ENCODE measurements around the gene MCRIP2.

Gene MCRIP2

DNA sequence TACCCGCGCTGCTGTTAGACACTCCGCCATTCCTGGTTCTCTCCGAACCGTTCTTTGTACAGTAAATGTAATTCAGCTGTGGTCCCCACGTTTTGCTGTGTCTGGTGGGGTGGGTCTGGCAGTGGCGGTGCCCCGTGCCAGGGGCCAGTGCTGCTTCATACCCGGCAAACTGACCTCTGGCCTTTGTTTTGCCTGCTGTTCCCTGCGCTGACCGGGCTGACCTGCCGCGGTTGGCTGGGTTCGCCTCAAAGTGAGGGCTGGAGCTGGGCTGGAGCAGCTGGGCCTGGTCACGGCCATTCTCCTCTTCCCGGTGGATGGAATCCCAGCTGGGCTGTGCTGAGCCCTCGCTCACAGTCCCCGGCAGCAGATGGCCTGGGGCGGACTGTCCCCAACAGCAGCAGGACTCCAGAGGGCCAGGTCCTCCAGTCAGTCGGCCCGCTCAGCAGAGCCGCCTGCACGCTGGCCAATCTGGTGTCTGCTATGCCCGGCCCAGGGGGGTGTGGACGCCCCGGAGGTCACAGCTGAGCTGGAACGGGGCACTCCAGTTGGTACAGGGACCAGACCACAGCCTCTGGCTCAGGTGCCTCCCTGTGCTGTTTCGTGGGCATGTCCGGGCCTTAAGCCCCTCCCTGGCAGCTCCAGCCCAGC is 12.3 kb upstream of the MCRIP2 start:
- FAIRE-seq, result no peak
- no peak for TF ChIP-seq POLR2A (IDR thresholded peaks at IDR 0.05; ENCODE audit: low read depth, low read length)
- no peak for TF ChIP-seq POLR2AphosphoS5 (IDR thresholded peaks at IDR 0.05; ENCODE audit: low read depth, low read length)
- TF ChIP-seq TAF1 (IDR thresholded peaks at IDR 0.05; ENCODE audit: borderline replicate concordance, low read depth, low read length), result no peak
- no peak for DNase-seq (ENCODE audit: insufficient read length)

DNA sequence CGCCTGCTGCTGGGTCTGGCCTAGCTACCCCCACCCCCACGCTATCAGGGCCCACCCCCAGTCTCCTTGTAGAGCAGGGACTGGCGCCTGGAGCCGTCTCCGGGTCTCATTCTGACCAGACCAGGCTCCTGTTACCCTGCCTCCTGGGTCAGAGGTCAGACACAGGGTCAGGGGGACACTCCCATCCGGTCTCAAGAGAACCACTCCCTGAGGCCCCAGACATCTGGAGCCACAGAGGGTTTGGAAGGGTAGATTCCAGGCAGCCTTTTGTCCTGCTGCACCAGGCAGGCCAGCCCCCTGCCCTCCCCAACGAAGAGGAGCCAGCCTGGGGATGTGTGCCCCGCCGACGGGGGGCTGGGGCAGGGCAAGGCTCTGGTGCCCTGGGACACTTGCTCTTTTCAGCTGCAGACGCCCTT is 11.8 kb upstream of the MCRIP2 start:
- FAIRE-seq, result no peak
- no peak for TF ChIP-seq TAF1 (IDR thresholded peaks at IDR 0.05; ENCODE audit: borderline replicate concordance, low read depth, low read length)

DNA sequence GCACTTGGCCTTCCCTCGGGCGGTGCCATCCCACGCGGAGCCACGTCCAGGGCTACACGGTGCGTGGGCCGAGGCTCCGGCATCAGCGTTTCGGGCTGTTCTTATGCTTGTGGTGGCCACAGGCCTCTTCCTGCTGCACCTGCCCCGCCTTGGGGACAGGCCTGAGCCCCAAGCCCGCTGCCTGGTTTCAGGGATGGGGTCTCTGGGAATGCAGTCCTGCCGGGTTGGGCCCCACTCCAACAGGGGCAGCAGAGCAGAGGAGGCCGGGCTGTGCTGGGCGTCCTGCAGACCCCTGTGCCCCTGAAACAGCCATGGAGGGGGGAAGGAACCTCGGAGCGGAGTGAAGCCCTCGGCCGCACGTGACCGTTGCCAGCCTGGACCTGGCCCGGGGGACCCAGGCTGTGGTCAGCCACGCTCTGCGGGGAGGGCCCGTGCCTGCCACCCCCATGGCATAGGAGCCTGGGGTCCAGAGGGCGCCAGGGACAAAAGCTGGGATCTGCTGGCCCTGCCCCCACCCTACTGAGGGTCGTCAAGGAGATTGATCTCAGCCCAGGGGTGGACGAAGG is 11.3 kb upstream of the MCRIP2 start:
- FAIRE-seq, result no peak
- no peak for DNase-seq (ENCODE audit: insufficient read length)
- TF ChIP-seq POLR2AphosphoS5 (IDR thresholded peaks at IDR 0.05; ENCODE audit: low read depth, low read length), result no peak
- TF ChIP-seq POLR2A (IDR thresholded peaks at IDR 0.05; ENCODE audit: low read depth, low read length), result no peak
- TF ChIP-seq TAF1 (IDR thresholded peaks at IDR 0.05; ENCODE audit: borderline replicate concordance, low read depth, low read length), result no peak

More for the DNA sequence above, 11.8 kb upstream of the MCRIP2 start:
- DNase-seq (ENCODE audit: insufficient read length), result no peak

DNA sequence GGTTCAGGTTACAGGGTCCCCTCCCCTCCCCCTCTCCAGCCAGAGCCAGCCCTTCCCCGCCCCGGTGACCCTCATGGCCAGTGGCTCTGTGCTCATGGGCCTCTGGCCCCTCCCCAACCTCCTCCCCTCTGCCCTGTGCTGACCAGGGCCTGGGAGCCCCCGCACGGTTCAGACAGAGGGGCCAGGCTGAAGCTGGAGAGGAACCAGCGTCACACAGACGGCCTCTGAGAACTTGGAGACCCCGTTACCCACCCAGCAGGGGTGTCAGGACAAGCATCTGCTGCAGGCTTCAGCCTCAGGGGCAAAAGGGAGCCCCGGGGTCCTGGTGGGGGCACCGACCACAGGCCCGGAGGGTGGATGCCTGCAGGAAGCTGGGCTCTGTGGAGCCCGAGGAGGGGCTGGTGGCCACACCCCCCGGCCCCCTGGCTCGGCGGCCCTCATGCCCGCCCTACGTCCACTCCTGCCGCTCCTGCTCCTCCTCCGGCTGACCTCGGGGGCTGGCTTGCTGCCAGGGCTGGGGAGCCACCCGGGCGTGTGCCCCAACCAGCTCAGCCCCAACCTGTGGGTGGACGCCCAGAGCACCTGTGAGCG is 10.7 kb upstream of the MCRIP2 start, which contains the start of gene WFIKKN1:
WFIKKN1 (plus strand) TSS at position 171 of the 591 bp plus-strand sequence; CDS start at position 440, 269 bp downstream.
- no peak for DNase-seq (ENCODE audit: insufficient read length)
- FAIRE-seq, result no peak
- TF ChIP-seq POLR2A (IDR thresholded peaks at IDR 0.05; ENCODE audit: low read depth, low read length) (no peak), TAF1 (IDR thresholded peaks at IDR 0.05; ENCODE audit: borderline replicate concordance, low read depth, low read length) (no peak), POLR2AphosphoS5 (IDR thresholded peaks at IDR 0.05; ENCODE audit: low read depth, low read length) (no peak)

DNA sequence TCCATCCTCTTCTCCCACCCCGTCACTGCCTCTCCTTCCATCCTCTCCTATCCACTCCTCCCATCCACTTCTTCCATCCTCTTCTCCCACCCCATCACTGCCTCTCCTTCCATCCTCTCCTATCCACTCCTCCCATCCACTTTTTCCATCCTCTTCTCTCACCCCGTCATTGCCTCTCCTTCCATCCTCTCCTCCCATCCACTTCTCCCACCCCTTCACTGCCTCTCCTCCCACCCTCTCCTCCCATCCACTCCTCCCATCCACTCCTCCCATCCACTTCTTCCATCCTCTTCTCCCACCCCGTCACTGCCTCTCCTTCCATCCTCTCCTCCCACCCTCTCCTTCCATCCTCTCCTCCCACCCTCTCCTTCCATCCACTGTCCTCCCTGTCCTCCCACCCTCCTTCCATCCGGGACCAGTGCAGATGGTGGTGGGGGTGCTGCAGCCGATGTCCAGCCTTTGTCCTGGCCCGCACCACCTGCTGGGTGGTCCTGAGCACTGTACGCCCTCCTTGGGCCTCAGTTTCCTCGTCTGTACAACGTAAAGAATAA is 9.7 kb upstream of the MCRIP2 start:
- TF ChIP-seq TAF1 (IDR thresholded peaks at IDR 0.05; ENCODE audit: borderline replicate concordance, low read depth, low read length) (no peak), POLR2AphosphoS5 (IDR thresholded peaks at IDR 0.05; ENCODE audit: low read depth, low read length) (no peak), POLR2A (IDR thresholded peaks at IDR 0.05; ENCODE audit: low read depth, low read length) (no peak)

DNA sequence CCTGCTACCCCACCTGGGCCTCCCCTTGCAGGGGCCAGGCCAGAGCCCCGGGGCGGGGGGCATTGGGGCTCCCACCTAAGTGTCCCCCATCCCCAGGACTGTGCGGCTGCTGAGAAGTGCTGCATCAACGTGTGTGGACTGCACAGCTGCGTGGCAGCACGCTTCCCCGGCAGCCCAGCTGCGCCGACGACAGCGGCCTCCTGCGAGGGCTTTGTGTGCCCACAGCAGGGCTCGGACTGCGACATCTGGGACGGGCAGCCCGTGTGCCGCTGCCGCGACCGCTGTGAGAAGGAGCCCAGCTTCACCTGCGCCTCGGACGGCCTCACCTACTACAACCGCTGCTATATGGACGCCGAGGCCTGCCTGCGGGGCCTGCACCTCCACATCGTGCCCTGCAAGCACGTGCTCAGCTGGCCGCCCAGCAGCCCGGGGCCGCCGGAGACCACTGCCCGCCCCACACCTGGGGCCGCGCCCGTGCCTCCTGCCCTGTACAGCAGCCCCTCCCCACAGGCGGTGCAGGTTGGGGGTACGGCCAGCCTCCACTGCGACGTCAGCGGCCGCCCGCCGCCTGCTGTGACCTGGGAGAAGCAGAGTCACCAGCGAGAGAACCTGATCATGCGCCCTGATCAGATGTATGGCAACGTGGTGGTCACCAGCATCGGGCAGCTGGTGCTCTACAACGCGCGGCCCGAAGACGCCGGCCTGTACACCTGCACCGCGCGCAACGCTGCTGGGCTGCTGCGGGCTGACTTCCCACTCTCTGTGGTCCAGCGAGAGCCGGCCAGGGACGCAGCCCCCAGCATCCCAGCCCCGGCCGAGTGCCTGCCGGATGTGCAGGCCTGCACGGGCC is 8.9 kb upstream of the MCRIP2 start:
- no peak for TF ChIP-seq POLR2A (IDR thresholded peaks at IDR 0.05; ENCODE audit: low read depth, low read length)
- no peak for TF ChIP-seq POLR2AphosphoS5 (IDR thresholded peaks at IDR 0.05; ENCODE audit: low read depth, low read length)
- TF ChIP-seq TAF1 (IDR thresholded peaks at IDR 0.05; ENCODE audit: borderline replicate concordance, low read depth, low read length), result no peak
- DNase-seq (ENCODE audit: insufficient read length), result no peak
- FAIRE-seq, result no peak

More for the DNA sequence above, 9.7 kb upstream of the MCRIP2 start:
- no peak for FAIRE-seq
- no peak for DNase-seq (ENCODE audit: insufficient read length)

DNA sequence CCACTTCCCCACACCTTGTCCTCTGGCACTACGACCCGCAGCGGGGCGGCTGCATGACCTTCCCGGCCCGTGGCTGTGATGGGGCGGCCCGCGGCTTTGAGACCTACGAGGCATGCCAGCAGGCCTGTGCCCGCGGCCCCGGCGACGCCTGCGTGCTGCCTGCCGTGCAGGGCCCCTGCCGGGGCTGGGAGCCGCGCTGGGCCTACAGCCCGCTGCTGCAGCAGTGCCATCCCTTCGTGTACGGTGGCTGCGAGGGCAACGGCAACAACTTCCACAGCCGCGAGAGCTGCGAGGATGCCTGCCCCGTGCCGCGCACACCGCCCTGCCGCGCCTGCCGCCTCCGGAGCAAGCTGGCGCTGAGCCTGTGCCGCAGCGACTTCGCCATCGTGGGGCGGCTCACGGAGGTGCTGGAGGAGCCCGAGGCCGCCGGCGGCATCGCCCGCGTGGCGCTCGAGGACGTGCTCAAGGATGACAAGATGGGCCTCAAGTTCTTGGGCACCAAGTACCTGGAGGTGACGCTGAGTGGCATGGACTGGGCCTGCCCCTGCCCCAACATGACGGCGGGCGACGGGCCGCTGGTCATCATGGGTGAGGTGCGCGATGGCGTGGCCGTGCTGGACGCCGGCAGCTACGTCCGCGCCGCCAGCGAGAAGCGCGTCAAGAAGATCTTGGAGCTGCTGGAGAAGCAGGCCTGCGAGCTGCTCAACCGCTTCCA is 8.1 kb upstream of the MCRIP2 start:
- TF ChIP-seq POLR2AphosphoS5 (IDR thresholded peaks at IDR 0.05; ENCODE audit: low read depth, low read length) (no peak), POLR2A (IDR thresholded peaks at IDR 0.05; ENCODE audit: low read depth, low read length) (no peak), TAF1 (IDR thresholded peaks at IDR 0.05; ENCODE audit: borderline replicate concordance, low read depth, low read length) (no peak)
- DNase-seq (ENCODE audit: insufficient read length) (no peak), FAIRE-seq (no peak)

DNA sequence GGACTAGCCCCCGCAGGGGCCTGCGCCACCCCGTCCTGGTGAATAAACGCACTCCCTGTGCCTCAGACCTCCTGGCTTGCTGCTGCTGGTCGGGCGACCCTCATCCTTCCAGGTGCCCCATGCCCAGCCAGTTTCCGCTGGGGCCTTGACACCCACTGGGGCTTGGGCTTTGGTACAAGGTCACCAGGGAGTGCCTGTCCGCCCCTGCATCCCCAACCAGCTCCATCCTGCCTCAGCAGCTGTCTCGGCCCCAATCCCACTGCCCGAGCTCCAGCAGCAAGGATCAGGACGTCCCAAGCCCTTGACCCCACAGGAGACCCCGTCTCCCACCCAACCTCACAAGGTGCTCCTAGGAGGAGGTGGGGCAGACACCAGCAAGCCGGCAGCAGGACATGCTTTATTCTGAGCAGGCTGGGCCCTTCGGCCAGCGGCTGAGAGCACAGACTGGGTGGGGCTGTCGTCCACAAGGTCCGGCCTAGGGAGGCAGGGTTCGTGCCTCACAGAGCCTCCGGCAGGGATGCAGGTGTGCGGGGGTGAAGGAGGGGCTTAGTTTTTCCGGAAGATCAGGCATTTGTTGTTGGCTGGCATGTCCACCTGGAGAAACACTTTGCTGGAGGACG is 7.5 kb upstream of the MCRIP2 start:
- DNase-seq (ENCODE audit: insufficient read length) (no peak), FAIRE-seq (no peak)
- TF ChIP-seq TAF1 (IDR thresholded peaks at IDR 0.05; ENCODE audit: borderline replicate concordance, low read depth, low read length), result no peak
- no peak for TF ChIP-seq POLR2AphosphoS5 (IDR thresholded peaks at IDR 0.05; ENCODE audit: low read depth, low read length)
- TF ChIP-seq POLR2A (IDR thresholded peaks at IDR 0.05; ENCODE audit: low read depth, low read length), result no peak

DNA sequence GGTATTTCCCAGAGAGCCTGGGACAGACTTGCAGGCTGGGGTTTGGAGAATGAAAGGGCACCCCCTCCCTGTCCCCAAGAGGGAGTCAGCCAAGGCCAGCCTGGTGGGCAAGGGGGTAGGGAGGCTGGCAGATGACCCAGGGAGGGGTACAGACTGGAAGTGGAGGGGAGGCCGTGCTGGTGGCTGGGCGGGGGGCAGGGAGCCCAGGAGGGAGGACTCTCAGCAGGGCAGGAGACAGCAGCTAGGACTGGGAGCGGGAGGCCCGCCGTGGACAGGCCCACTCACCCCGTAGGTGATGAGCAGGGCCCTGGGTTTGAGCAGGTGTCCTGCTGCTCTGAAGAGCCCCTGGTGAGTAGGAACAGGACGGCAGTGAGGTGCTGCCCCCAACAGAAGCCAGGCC is 6.6 kb upstream of the MCRIP2 start:
- no peak for FAIRE-seq

DNA sequence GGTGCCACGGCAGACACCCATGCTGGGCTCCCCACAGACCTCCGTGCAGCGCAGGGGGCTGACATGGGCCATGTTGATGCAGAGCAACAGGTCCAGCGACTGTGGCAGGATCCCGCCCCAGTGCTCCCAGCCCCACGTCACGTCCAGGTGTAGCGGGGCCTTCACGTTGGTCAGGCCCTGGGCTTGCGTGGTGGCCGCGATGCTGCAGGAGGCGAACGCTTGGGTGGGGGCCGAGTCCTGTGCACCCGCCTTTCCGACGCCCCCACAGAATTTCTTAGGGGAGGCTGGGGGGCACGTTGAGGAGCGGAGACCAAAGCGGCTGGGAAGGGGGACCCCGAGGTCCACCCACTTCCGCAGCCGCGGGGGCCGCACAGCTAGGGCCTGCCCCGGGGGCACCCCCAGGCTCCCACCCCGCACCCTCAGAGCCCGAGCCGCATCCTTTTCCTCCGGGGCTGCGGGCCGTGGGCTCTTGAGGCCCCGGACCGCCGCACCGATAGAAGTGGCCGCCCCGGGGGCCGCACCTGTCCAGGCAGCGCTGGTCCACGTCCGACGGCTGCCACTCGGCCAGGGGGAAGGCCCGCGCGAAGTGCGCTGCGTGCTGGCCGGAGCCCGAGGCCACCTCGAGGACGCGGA is 5.9 kb upstream of the MCRIP2 start:
- FAIRE-seq (peak; percentile 14), DNase-seq (ENCODE audit: insufficient read length) (no peak)
- no peak for TF ChIP-seq POLR2A (IDR thresholded peaks at IDR 0.05; ENCODE audit: low read depth, low read length)
- TF ChIP-seq POLR2AphosphoS5 (IDR thresholded peaks at IDR 0.05; ENCODE audit: low read depth, low read length), result no peak
- TF ChIP-seq TAF1 (IDR thresholded peaks at IDR 0.05; ENCODE audit: borderline replicate concordance, low read depth, low read length), result no peak

More for the DNA sequence above, 6.6 kb upstream of the MCRIP2 start:
- TF ChIP-seq POLR2A (IDR thresholded peaks at IDR 0.05; ENCODE audit: low read depth, low read length), result no peak
- TF ChIP-seq POLR2AphosphoS5 (IDR thresholded peaks at IDR 0.05; ENCODE audit: low read depth, low read length), result no peak
- TF ChIP-seq TAF1 (IDR thresholded peaks at IDR 0.05; ENCODE audit: borderline replicate concordance, low read depth, low read length), result no peak
- DNase-seq (ENCODE audit: insufficient read length), result no peak
